Skin of body (tissue), 2 donors: Measurements from ENCODE around the gene RPAP2. TPM values are rescaled to one million over a fixed set of nuclear protein-coding genes. Genes with fewer than 3 reads are reported as not detected.
"Not testable (repeated sequence)": the region's sequence is repeated elsewhere in the genome, so short reads cannot be mapped to it uniquely, and the experiment has no call there.

ENCODE experiments used
- DNase-seq: peaks from one replicate; lab custom pipeline; 2025; lab: John Stamatoyannopoulos, UW
- total RNA-seq: library from RNA; depleted of rRNA; stranded (reverse); fragments of >200 nt; gene quantifications from one replicate; pipeline ENCODE4 v1.2.3, GENCODE V29; 2014

The RPAP2 gene
- total RNA-seq, 1 donor from 2014 or later, result 9.1 TPM

- no peak for DNase-seq
Measured at GRCh38 chr1:92323473-92324453, 24.9 kb downstream of the RPAP2 start.

- DNase-seq, result no peak
Measured at GRCh38 chr1:92324784-92325183, 25.9 kb downstream of the RPAP2 start.

- DNase-seq, result no peak
Measured at GRCh38 chr1:92326681-92327080, 27.8 kb downstream of the RPAP2 start.

- no peak for DNase-seq
Measured at GRCh38 chr1:92327794-92328193, 28.9 kb downstream of the RPAP2 start.

GRCh38 chr1:92329347-92330129 lies 30.7 kb downstream of the RPAP2 start:
- no peak for DNase-seq

GRCh38 chr1:92333668-92334067 lies 34.8 kb downstream of the RPAP2 start:
- no peak for DNase-seq

- no peak for DNase-seq
Measured at GRCh38 chr1:92340154-92340553, 41.3 kb downstream of the RPAP2 start.

- DNase-seq, result no peak
Measured at GRCh38 chr1:92342401-92342800, 43.5 kb downstream of the RPAP2 start.

- no peak for DNase-seq
Measured at GRCh38 chr1:92343061-92343460, 44.2 kb downstream of the RPAP2 start.

GRCh38 chr1:92346866-92347640 lies 48.2 kb downstream of the RPAP2 start:
- no peak for DNase-seq

- no peak for DNase-seq
Measured at GRCh38 chr1:92352856-92353255, 54.0 kb downstream of the RPAP2 start.

- DNase-seq, result no peak
Measured at GRCh38 chr1:92354259-92354658, 55.4 kb downstream of the RPAP2 start.

- DNase-seq, result no peak
Measured at GRCh38 chr1:92356956-92357355, 58.1 kb downstream of the RPAP2 start.

- DNase-seq, result not testable (repeated sequence)
Measured at GRCh38 chr1:92359382-92359781, 60.5 kb downstream of the RPAP2 start.

- DNase-seq, result no peak
Measured at GRCh38 chr1:92359986-92360385, 61.1 kb downstream of the RPAP2 start.

- no peak for DNase-seq
Measured at GRCh38 chr1:92362970-92363369, 64.1 kb downstream of the RPAP2 start.

GRCh38 chr1:92363401-92363800 lies 64.5 kb downstream of the RPAP2 start:
- DNase-seq, result no peak

- no peak for DNase-seq
Measured at GRCh38 chr1:92365378-92366039, 66.7 kb downstream of the RPAP2 start.

- no peak for DNase-seq
Measured at GRCh38 chr1:92366040-92366395, 67.2 kb downstream of the RPAP2 start.

- DNase-seq, result no peak
Measured at GRCh38 chr1:92367496-92367895, 68.6 kb downstream of the RPAP2 start.

GRCh38 chr1:92372164-92372563 lies 73.3 kb downstream of the RPAP2 start:
- no peak for DNase-seq
